ENCODE results near the gene FBXO2. TPM values are rescaled to one million over a fixed set of nuclear protein-coding genes. Genes with fewer than 3 reads are reported as not detected.
"Not testable (repeated sequence)": the region's sequence is repeated elsewhere in the genome, so short reads cannot be mapped to it uniquely, and the experiment has no call there.

Gene FBXO2
- total RNA-seq, 4 donors from 2014 or later, result 1.7 to 7.4 (median 2.8) TPM

- not testable (repeated sequence) for H3K4me1 ChIP-seq, H3K27me3 ChIP-seq
- peak; percentile 63 to 86 (median 70) for DNase-seq
Measured at GRCh38 chr1:11642418-11643017, 11.7 kb downstream of the FBXO2 start.

GRCh38 chr1:11641776-11642305 lies 12.4 kb downstream of the FBXO2 start:
- TF ChIP-seq CTCF (IDR thresholded peaks at IDR 0.05) (no peak), POLR2A (IDR thresholded peaks at IDR 0.05) (no peak)
- Histone ChIP-seq H3K9me3 (no peaks in the 10 kb centered on the region), H3K4me3 (no peak overlapping the region), H3K27ac (no peak overlapping the region), H3K36me3 (no peaks in the 10 kb centered on the region), H3K27me3 (no peaks in the 10 kb centered on the region), H3K4me1 (no peaks in the 10 kb centered on the region)
- DNase-seq, result no peak

More at GRCh38 chr1:11642418-11643017, 11.7 kb downstream of the FBXO2 start:
- not testable (repeated sequence) for H3K9me3 ChIP-seq, H3K4me3 ChIP-seq, H3K36me3 ChIP-seq, H3K27ac ChIP-seq
- peak; percentile 94 to 98 (median 94) for TF ChIP-seq CTCF (IDR thresholded peaks at IDR 0.05)

- Histone ChIP-seq H3K27ac (no peak overlapping the region), H3K27me3 (no peaks in the 10 kb centered on the region), H3K4me1 (no peaks in the 10 kb centered on the region), H3K9me3 (no peaks in the 10 kb centered on the region), H3K4me3 (no peak overlapping the region), H3K36me3 (no peaks in the 10 kb centered on the region)
- TF ChIP-seq POLR2A (IDR thresholded peaks at IDR 0.05) (no peak), CTCF (IDR thresholded peaks at IDR 0.05) (no peak)
- DNase-seq, result no peak
Measured at GRCh38 chr1:11640944-11641343, 13.3 kb downstream of the FBXO2 start.

- TF ChIP-seq POLR2A (IDR thresholded peaks at IDR 0.05) (no peak), CTCF (IDR thresholded peaks at IDR 0.05) (no peak)
- DNase-seq, result no peak
Measured at GRCh38 chr1:11640101-11640500, 14.1 kb downstream of the FBXO2 start.

GRCh38 chr1:11639372-11639771 lies 14.9 kb downstream of the FBXO2 start:
- TF ChIP-seq CTCF (IDR thresholded peaks at IDR 0.05) (no peak), POLR2A (IDR thresholded peaks at IDR 0.05) (no peak)
- no peak for DNase-seq
- Histone ChIP-seq H3K27ac (no peak overlapping the region), H3K4me3 (no peak overlapping the region), H3K27me3 (no peaks in the 10 kb centered on the region), H3K36me3 (no peaks in the 10 kb centered on the region), H3K9me3 (no peaks in the 10 kb centered on the region), H3K4me1 (no peaks in the 10 kb centered on the region)

More at GRCh38 chr1:11640101-11640500, 14.1 kb downstream of the FBXO2 start:
- H3K36me3 ChIP-seq, result no peaks in the 10 kb centered on the region
- H3K9me3 ChIP-seq, result no peaks in the 10 kb centered on the region
- H3K4me3 ChIP-seq, result no peak overlapping the region
- H3K4me1 ChIP-seq, result no peaks in the 10 kb centered on the region
- H3K27ac ChIP-seq, result no peak overlapping the region
- H3K27me3 ChIP-seq, result no peaks in the 10 kb centered on the region

Measured in Peyer's patch (tissue), 4 donors.